Adrenal gland (tissue), 12 donors: ENCODE data around the gene TRIOBP. TPM values are rescaled to one million over a fixed set of nuclear protein-coding genes. Genes with fewer than 3 reads are reported as not detected.

Source experiments
- DNase-seq, 7 donors: peaks; one replicate each; pipeline ENCODE4 v3.0.0-alpha.2; 2019 to 2020
- H3K27ac ChIP-seq, 5 donors: fragments of 200-600 bp; sonication (generic) in 4 of 5; 1 replicate in 3 of 5; 2 replicates in 2 of 5; pipeline versions ENCODE4 v1.5.1 to v1.8.0; 2016 to 2020; ENCODE audit warnings: mild to moderate bottlenecking in 1 of 5
- H3K27me3 ChIP-seq: fragments of 200-600 bp; 2 replicates; pipeline ENCODE4 v1.8.0; 2021
- H3K36me3 ChIP-seq, 2 donors: fragments of 200-600 bp; replicated peaks in 1 of 2; 1 replicate in 1 of 2; 2 replicates in 1 of 2; pipeline versions ENCODE4 v1.5.1 to v1.8.0; 2018 to 2022
- H3K4me1 ChIP-seq, 2 donors: fragments of 200-600 bp; replicated peaks in 1 of 2; 1 replicate in 1 of 2; 2 replicates in 1 of 2; pipeline versions ENCODE4 v1.5.1 to v1.8.0; 2018 to 2021
- H3K4me3 ChIP-seq, 4 donors: fragments of 200-600 bp; sonication (generic) in 3 of 4; one replicate each; pipeline ENCODE4 v1.5.1; 2016 to 2018
- H3K9me3 ChIP-seq, 3 donors: fragments of 200-600 bp; sonication (generic) in 1 of 3; replicated peaks in 1 of 3; 1 replicate in 2 of 3; 2 replicates in 1 of 3; pipeline versions ENCODE4 v1.5.1 to v1.8.0; 2016 to 2021
- CTCF ChIP-seq, 6 experiments: fragments of 450-650 bp in 4 of 6; fragments of 200-600 bp in 2 of 6; sonication (generic) in 1 of 6; IDR thresholded peaks; 1 replicate in 5 of 6; 2 replicates in 1 of 6; pipeline versions ENCODE4 v1.5.1 to v1.8.0; 2016 to 2021; ENCODE audit warnings: antibody characterized with exemption in 6 of 6, mild to moderate bottlenecking in 2 of 6, moderate library complexity in 1 of 6
- POLR2A ChIP-seq, 2 donors: fragments of 450-650 bp; IDR thresholded peaks; one replicate each; pipeline ENCODE4 v1.6.1; 2017; ENCODE audit warnings: antibody characterized with exemption in 2 of 2, mild to moderate bottlenecking in 2 of 2, moderate library complexity in 1 of 2
- WGBS, 4 donors: extraction: QIAGEN DNeasy Blood & Tissue Kit in 2 of 4; methylation state at CpG; one replicate each; pipeline versions ENCODE4 v1.1.5 to v1.1.7; 2013 to 2017; 5-methylcytosine and 5-hydroxymethylcytosine counted together
- intact Hi-C, 2 donors: fragments of 100-400 bp; cut with DNase I; formaldehyde crosslinking; loops; one replicate each; pipeline versions ENCODE4 v1.14.1 to v1.15.0; 2022 to 2023
- polyA plus RNA-seq, 3 donors: library from polyadenylated mRNA; stranded (reverse); fragments of 200-250 nt in 2 of 3; fragments of 350-450 nt in 1 of 3; fragmentation: Illumina TruSeq in 1 of 3; extraction: RNeasy Lipid Tissue Mini Kit (QIAGEN cat#74804) in 1 of 3; gene quantifications; one replicate each; pipeline ENCODE4 v1.2.3, GENCODE V29; 2013 to 2014
- total RNA-seq, 9 donors: library from RNA; depleted of rRNA in 4 of 9; stranded (reverse); fragments of >200 nt in 4 of 9; fragments of 120-200 nt in 1 of 9; fragmentation: NEBNext Ultra II Directional in 1 of 9; extraction: Animal tissue kit (Norgen Biotek cat#: 25700) in 1 of 9; gene quantifications; one replicate each; pipeline versions ENCODE4 v1.1.0 to v1.2.4, GENCODE V29; 2013 to 2023
- donor health status: healthy with polysubstance abuse.
- donor health status: Bipolar disorder and iron deficiency.
- donor health status: DM: yes; HTN: yes; CAD: no.
- donor health status: DM: no; HTN: no; CAD: no.
- donor health status: DM: no; HTN: no; CAD: no.
- donor health status: DM: yes; HTN: yes; CAD: no.

Gene TRIOBP
- total and polyA plus RNA-seq, 12 donors, result 24.6 to 146 (median 90.3) TPM

- peaks cover 0 to 6% of the 10 kb centered on the region in 2 donors for H3K4me1 ChIP-seq
- peak overlapping the region in 1 of 5 donors; percentile 65 for H3K27ac ChIP-seq
- no peaks in the 10 kb centered on the region for H3K36me3 ChIP-seq
- intact Hi-C loops, result no loop called here
- no peaks in the 10 kb centered on the region for H3K27me3 ChIP-seq
- H3K4me3 ChIP-seq, result no peak overlapping the region
- 82 to 87% (median 86%) methylated on average over 12 to 19 of the region's 19 CpGs for WGBS, 4 donors
- H3K9me3 ChIP-seq, result no peaks in the 10 kb centered on the region
- no peak for TF ChIP-seq POLR2A (IDR thresholded peaks at IDR 0.05)
- TF ChIP-seq CTCF (IDR thresholded peaks at IDR 0.05), result no peak
- DNase-seq, result no peak
Observed at GRCh38 chr22:37732699-37733607, 36.1 kb downstream of the TRIOBP start.

GRCh38 chr22:37733625-37734401 is 37.0 kb downstream of the TRIOBP start:
- no peaks in the 10 kb centered on the region for H3K36me3 ChIP-seq
- H3K27ac ChIP-seq, result peak overlapping the region in 1 of 5 donors; percentile 65
- no peak overlapping the region for H3K4me3 ChIP-seq
- DNase-seq, result peak in 1 of 7 donors; percentile 24
- 86 to 91% (median 87%) methylated on average over 11 of the region's 11 CpGs for WGBS, 4 donors
- no peak for TF ChIP-seq CTCF (IDR thresholded peaks at IDR 0.05)
- TF ChIP-seq POLR2A (IDR thresholded peaks at IDR 0.05), result no peak
- H3K27me3 ChIP-seq, result no peaks in the 10 kb centered on the region
- intact Hi-C loops, result no loop called here
- H3K4me1 ChIP-seq, result no peaks in the 10 kb centered on the region
- H3K9me3 ChIP-seq, result no peaks in the 10 kb centered on the region

DNA sequence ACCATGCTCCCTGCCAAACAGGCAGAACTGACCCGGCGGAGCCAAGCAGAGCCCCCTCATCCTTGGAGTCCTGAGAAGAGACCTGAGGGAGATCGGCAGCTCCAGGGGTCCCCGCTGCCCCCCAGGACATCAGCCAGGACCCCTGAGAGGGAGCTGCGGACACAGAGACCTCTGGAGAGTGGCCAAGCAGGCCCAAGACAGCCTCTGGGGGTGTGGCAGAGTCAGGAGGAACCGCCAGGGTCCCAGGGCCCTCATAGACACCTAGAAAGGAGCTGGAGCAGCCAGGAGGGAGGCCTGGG is 37.5 kb downstream of the TRIOBP start:
- intact Hi-C loops, result no loop called here
- 81 to 100% (median 84%) methylated on average over 2 to 6 of the region's 6 CpGs for WGBS, 4 donors
- Histone ChIP-seq H3K9me3 (no peaks in the 10 kb centered on the region), H3K4me3 (no peak overlapping the region), H3K27ac (peak overlapping the region in 2 of 5 donors; percentile 5 to 60), H3K36me3 (no peaks in the 10 kb centered on the region), H3K4me1 (no peaks in the 10 kb centered on the region), H3K27me3 (no peaks in the 10 kb centered on the region)
- no peak for TF ChIP-seq POLR2A (IDR thresholded peaks at IDR 0.05)
- DNase-seq, result peak in 1 of 7 donors; percentile 26

GRCh38 chr22:37734964-37735451 is 38.2 kb downstream of the TRIOBP start:
- DNase-seq, result peak in 6 of 7 donors; percentile 80 to 86 (median 83)
- Histone ChIP-seq H3K27me3 (no peaks in the 10 kb centered on the region), H3K36me3 (no peaks in the 10 kb centered on the region), H3K9me3 (no peaks in the 10 kb centered on the region), H3K4me1 (no peaks in the 10 kb centered on the region), H3K4me3 (no peak overlapping the region), H3K27ac (peak overlapping the region in 2 of 5 donors; percentile 5 to 60)
- WGBS, 4 donors, result 46 to 70% (median 56%) methylated on average over 5 to 16 of the region's 16 CpGs
- intact Hi-C loops, result loop anchor here in 1 of 2 donors (5.0 kb wide), 2 partner anchors 38 to 93 kb away; partner anchors contain the start of gene TRIOBP
- TF ChIP-seq POLR2A (IDR thresholded peaks at IDR 0.05), result no peak
- peak; percentile 42 to 78 (median 64) for TF ChIP-seq CTCF (IDR thresholded peaks at IDR 0.05)
